Right lobe of liver (tissue), 6 donors: ENCODE data around the gene SPI1. TPM values are rescaled to one million over a fixed set of nuclear protein-coding genes. Genes with fewer than 3 reads are reported as not detected.

Experiments
- ATAC-seq, 4 donors: fragments of 200-7000 bp; cut with Tn5 transposase; one replicate each; pipeline ENCODE4 v1.9.1; 2020; ENCODE audit warnings: mild to moderate bottlenecking in 4 of 4, moderate library complexity in 4 of 4
- DNase-seq, 3 donors: peaks; one replicate each; pipeline ENCODE4 v3.0.0-alpha.2; 2020
- H3K27ac ChIP-seq, 3 donors: fragments of 200-600 bp; one replicate each; pipeline ENCODE4 v1.8.0; 2022
- H3K27me3 ChIP-seq, 2 donors: fragments of 200-600 bp; one replicate each; pipeline ENCODE4 v1.8.0; 2022
- H3K36me3 ChIP-seq, 4 donors: fragments of 200-600 bp; sonication (generic) in 1 of 4; one replicate each; pipeline versions ENCODE4 v1.5.1 to v1.8.0; 2017 to 2022; ENCODE audit warnings: control low read depth in 1 of 4
- H3K4me1 ChIP-seq, 4 donors: fragments of 200-600 bp; sonication (generic) in 1 of 4; one replicate each; pipeline versions ENCODE4 v1.5.1 to v1.8.0; 2017 to 2022; ENCODE audit warnings: control low read depth in 1 of 4
- H3K4me3 ChIP-seq, 3 donors: fragments of 200-600 bp; one replicate each; pipeline ENCODE4 v1.8.0; 2022
- H3K9me3 ChIP-seq, 4 donors: fragments of 200-600 bp; sonication (generic) in 1 of 4; one replicate each; pipeline versions ENCODE4 v1.5.1 to v1.8.0; 2017 to 2022; ENCODE audit warnings: control low read depth in 1 of 4
- CTCF ChIP-seq, 4 donors: fragments of 200-600 bp in 3 of 4; fragments of 450-650 bp in 1 of 4; IDR thresholded peaks; one replicate each; pipeline versions ENCODE4 v1.5.1 to v1.8.0; 2016 to 2022; ENCODE audit warnings: antibody characterized with exemption in 4 of 4, mild to moderate bottlenecking in 2 of 4
- POLR2A ChIP-seq: fragments of 450-650 bp; IDR thresholded peaks from one replicate; pipeline ENCODE4 v1.6.1; 2017; ENCODE audit warnings: antibody characterized with exemption, mild to moderate bottlenecking
- WGBS: methylation state at CpG from one replicate; pipeline ENCODE4 v1.1.6; 2018; ENCODE audit warnings: low coverage, low lambda C conversion rate; ENCODE audit not compliant: insufficient coverage; ENCODE audit errors: missing lambda C conversion rate; 5-methylcytosine and 5-hydroxymethylcytosine counted together
- intact Hi-C, 2 donors: fragments of 100-400 bp; cut with DNase I; formaldehyde crosslinking; loops; one replicate each; pipeline versions ENCODE4 v1.11.2 to v1.14.1; 2022
- total RNA-seq, 6 experiments: library from RNA; depleted of rRNA in 2 of 6; stranded (reverse); fragments of >200 nt in 2 of 6; fragmentation: NEBNext Ultra II Directional in 3 of 6; extraction: Animal tissue kit (Norgen Biotek cat#: 25700) in 3 of 6; gene quantifications; one replicate each; pipeline versions ENCODE4 v1.1.0 to v1.2.4, GENCODE V29; 2016 to 2023
- donor health status: DM: no; HTN: yes; CAD: no.
- donor health status: DM: no; HTN: no; CAD: no.
- donor health status: DM: no; HTN: no; CAD: no.
- donor health status: DM: no; HTN: yes; CAD: no.
- donor health status: DM: no; HTN: yes; CAD: no.

SPI1 gene
- total RNA-seq, 6 experiments from 2014 or later, result 7.5 to 29.1 (median 10.1) TPM

- Histone ChIP-seq H3K4me1 (peaks cover 0 to 15% (median 2%) of the 10 kb centered on the region in 4 donors), H3K36me3 (no peaks in the 10 kb centered on the region), H3K27ac (peak within 1 kb of the TSS; percentile 79 to 91 (median 88)), H3K4me3 (peak within 1 kb of the TSS; percentile 78 to 86 (median 79)), H3K9me3 (no peaks in the 10 kb centered on the region), H3K27me3 (no peaks in the 10 kb centered on the region)
- 0% methylated on average over 17 of the region's 70 CpGs for WGBS
- peak; percentile 83 to 97 (median 95) for TF ChIP-seq CTCF (IDR thresholded peaks at IDR 0.05)
- peak; percentile 93 for TF ChIP-seq POLR2A
- DNase-seq (peak; percentile 97), ATAC-seq (peak; percentile 88 to 95 (median 92))
- intact Hi-C loops, result no loop called here
These were observed 29.6 kb upstream of the SPI1 start, which contains the start of gene SLC39A13 for GRCh38 chr11:47407746-47408590. Gene SLC39A13 (plus strand): TSS chr11:47408590. CDS start chr11:47410095, 1,505 bp downstream.

GRCh38 chr11:47406896-47407745 lies 28.8 kb upstream of the SPI1 start:
- no peak for DNase-seq
- H3K36me3 ChIP-seq, result no peaks in the 10 kb centered on the region
- peak overlapping the region; percentile 56 to 86 (median 60) for H3K4me3 ChIP-seq
- H3K9me3 ChIP-seq, result no peaks in the 10 kb centered on the region
- no peak for ATAC-seq
- peaks cover 0 to 15% (median 2%) of the 10 kb centered on the region in 4 donors for H3K4me1 ChIP-seq
- no peaks in the 10 kb centered on the region for H3K27me3 ChIP-seq
- peak overlapping the region; percentile 79 to 91 (median 88) for H3K27ac ChIP-seq
- intact Hi-C loops, result no loop called here
- TF ChIP-seq POLR2A (no peak), CTCF (IDR thresholded peaks at IDR 0.05) (no peak)
- 49% methylated on average over 10 of the region's 12 CpGs for WGBS

- TF ChIP-seq CTCF (IDR thresholded peaks at IDR 0.05) (no peak), POLR2A (no peak)
- H3K9me3 ChIP-seq, result no peaks in the 10 kb centered on the region
- H3K36me3 ChIP-seq, result no peaks in the 10 kb centered on the region
- 58% methylated on average over 2 of the region's 3 CpGs for WGBS
- peaks cover 0 to 12% (median 2%) of the 10 kb centered on the region in 4 donors for H3K4me1 ChIP-seq
- no peak overlapping the region for H3K4me3 ChIP-seq
- intact Hi-C loops, result no loop called here
- no peaks in the 10 kb centered on the region for H3K27me3 ChIP-seq
- DNase-seq, result no peak
- no peak overlapping the region for H3K27ac ChIP-seq
- no peak for ATAC-seq
These were observed 25.2 kb upstream of the SPI1 start for GRCh38 chr11:47403571-47403970.

GRCh38 chr11:47403135-47403534 lies 24.8 kb upstream of the SPI1 start:
- H3K36me3 ChIP-seq, result no peaks in the 10 kb centered on the region
- intact Hi-C loops, result no loop called here
- peaks cover 0 to 12% (median 2%) of the 10 kb centered on the region in 4 donors for H3K4me1 ChIP-seq
- no peak for ATAC-seq
- H3K4me3 ChIP-seq, result no peak overlapping the region
- DNase-seq, result peak in 1 of 3 donors; percentile 35
- TF ChIP-seq POLR2A (no peak), CTCF (IDR thresholded peaks at IDR 0.05) (no peak)
- no peaks in the 10 kb centered on the region for H3K9me3 ChIP-seq
- H3K27ac ChIP-seq, result no peak overlapping the region
- H3K27me3 ChIP-seq, result no peaks in the 10 kb centered on the region
- WGBS, result 52% methylated on average over 3 of the region's 4 CpGs
